ENCODE measurements around the gene CTSV. TPM values are rescaled to one million over a fixed set of nuclear protein-coding genes. Genes with fewer than 3 reads are reported as not detected.

The CTSV gene
- total RNA-seq (2022; extraction: Qiagen RNA extraction), result 13.0 to 15.3 TPM (median 14.2 TPM) in 5 replicates

GRCh38 chr9:97038611-97039513, at the start of gene CTSV:
TSS of gene CTSV (minus strand) at chr9:97039142. CDS start at chr9:97038043, 1,099 bp downstream.

Other genes with a start within 250 kb of the CTSV start
- 1.5 to 2.6 TPM (median 1.8 TPM) in 5 replicates for gene ZNF782, start 184.6 kb downstream of the CTSV start, total RNA-seq (2022; extraction: Qiagen RNA extraction)
- gene NUTM2G, start 110.3 kb downstream of the CTSV start, total RNA-seq (2022; extraction: Qiagen RNA extraction), result not detected in 5 replicates

Data from A549 treated with AZD2906 at 1 μM for 4 hours (cell line).